ENCODE measurements around the gene FRMD4A.

DNA sequence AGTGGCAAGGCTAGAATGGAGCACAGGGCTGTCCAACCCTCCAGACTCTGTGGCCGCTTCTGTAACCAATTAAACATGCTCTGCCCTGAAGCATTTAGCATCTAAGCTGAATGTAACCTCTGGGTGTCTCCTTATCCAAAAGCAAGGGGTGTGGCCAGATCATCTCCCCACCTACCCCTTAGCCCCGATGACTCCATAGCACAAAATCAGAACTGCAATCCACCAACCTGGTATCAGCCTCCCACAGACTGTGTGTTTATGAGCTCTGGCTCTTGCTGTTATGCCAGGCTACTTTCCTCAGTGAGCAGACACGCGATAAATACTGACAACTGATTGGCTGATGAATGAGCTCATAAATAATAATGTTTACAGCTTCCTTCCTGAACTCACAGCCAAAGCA is 3.2 kb downstream of the FRMD4A start:
- TF ChIP-seq EZH2 (IDR thresholded peaks at IDR 0.05; ENCODE audit: borderline replicate concordance, low read depth, low read length, severe bottlenecking) (no peak), CTCF (IDR thresholded peaks at IDR 0.05; ENCODE audit: borderline replicate concordance, extremely low read depth, low read length, poor library complexity, severe bottlenecking) (no peak)
